HT1080 (cell line): ENCODE measurements around the gene ITGA7. TPM values are rescaled to one million over a fixed set of nuclear protein-coding genes. Genes with fewer than 3 reads are reported as not detected.

Experiments used
- DNase-seq: peaks from one replicate; pipeline ENCODE4 v3.0.0-alpha.2; 2015; ENCODE audit warnings: low read depth
- total RNA-seq: library from RNA; depleted of rRNA; stranded (reverse); fragments of >200 nt; shearing (Covaris generic); gene quantifications from 2 replicates; pipeline ENCODE4 v1.2.3, GENCODE V29; 2014

ITGA7 gene
- total RNA-seq, 1 experiment from 2014 or later, result 1.4 TPM

GRCh38 chr12:55720071-55720564, 12.4 kb upstream of the ITGA7 start, which contains the start of gene RDH5:
Gene RDH5 (plus strand): TSS chr12:55720393. CDS start chr12:55721185, 792 bp downstream.
- no peak for DNase-seq

GRCh38 chr12:55719371-55719770, 11.7 kb upstream of the ITGA7 start:
- no peak for DNase-seq

GRCh38 chr12:55718624-55719275, 11.0 kb upstream of the ITGA7 start:
- no peak for DNase-seq

GRCh38 chr12:55718015-55718414, 10.3 kb upstream of the ITGA7 start:
- DNase-seq, result peak; percentile 60

GRCh38 chr12:55717011-55718007, 9.6 kb upstream of the ITGA7 start:
- DNase-seq, result peak; percentile 87

GRCh38 chr12:55716582-55716957, 8.9 kb upstream of the ITGA7 start:
- DNase-seq, result no peak

GRCh38 chr12:55715833-55716581, 8.3 kb upstream of the ITGA7 start, which contains the start of gene BLOC1S1:
Gene BLOC1S1 (plus strand): TSS chr12:55716046. CDS start chr12:55716052, 6 bp downstream.
- peak; percentile 88 for DNase-seq

GRCh38 chr12:55715169-55715764, 7.6 kb upstream of the ITGA7 start:
- no peak for DNase-seq

GRCh38 chr12:55713721-55714120, 6.0 kb upstream of the ITGA7 start:
- peak; percentile 47 for DNase-seq

GRCh38 chr12:55712700-55713415, 5.2 kb upstream of the ITGA7 start:
- no peak for DNase-seq

GRCh38 chr12:55711786-55712553, 4.3 kb upstream of the ITGA7 start:
- DNase-seq, result no peak

- DNase-seq, result no peak
These were observed 1.1 kb upstream of the ITGA7 start for GRCh38 chr12:55708695-55709233.

GRCh38 chr12:55707219-55707671, 459 bp downstream of the ITGA7 start:
- no peak for DNase-seq

- no peak for DNase-seq
These were observed 1.0 kb downstream of the ITGA7 start for GRCh38 chr12:55706568-55707218.

GRCh38 chr12:55705782-55706402, 1.8 kb downstream of the ITGA7 start:
- no peak for DNase-seq

- no peak for DNase-seq
These were observed 2.6 kb downstream of the ITGA7 start for GRCh38 chr12:55704824-55705718.
